ENCODE data around the gene NRDC.
"Not testable (repeated sequence)": the region's sequence is repeated elsewhere in the genome, so short reads cannot be mapped to it uniquely, and the experiment has no call there.

NRDC gene

DNA sequence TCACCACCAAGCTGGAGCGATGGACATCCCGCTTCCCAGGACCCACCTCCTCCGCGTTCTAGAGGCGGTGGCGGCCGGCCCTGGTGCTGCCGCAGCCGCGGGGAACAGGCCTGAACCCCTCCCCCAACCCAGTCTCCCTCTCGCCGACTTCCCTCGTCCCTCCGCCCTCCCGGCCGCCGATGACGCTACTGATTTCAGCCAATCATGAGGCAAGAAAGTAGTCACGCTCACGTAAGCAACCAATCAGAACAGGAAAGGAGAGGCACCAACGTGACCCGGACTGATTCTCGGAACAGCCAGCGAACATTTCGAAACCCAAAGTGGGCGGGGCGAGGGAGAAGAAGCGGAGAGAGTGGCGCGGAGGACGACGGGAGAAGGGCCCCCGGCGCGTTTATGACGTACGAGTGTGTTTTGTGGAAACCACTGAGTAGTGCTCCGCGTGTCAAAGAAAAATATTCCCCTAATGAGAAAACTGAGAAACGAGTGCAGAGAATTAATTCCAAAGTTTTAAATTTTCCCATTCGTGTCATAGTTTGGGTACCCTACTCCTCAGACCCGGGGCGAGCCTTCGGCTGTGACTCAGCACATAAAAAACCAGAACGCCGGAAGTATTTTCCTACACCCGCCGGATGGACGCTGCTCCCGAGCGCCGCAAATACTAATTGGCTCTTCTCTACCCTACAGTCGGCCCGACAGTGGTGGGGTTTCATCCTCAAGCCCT lies at the start of gene NRDC:
NRDC (minus strand) TSS at position 112 of the 721 bp plus-strand sequence. CDS start 112 bp downstream, outside the sequence.
- peak; percentile 99 for DNase-seq (ENCODE audit: low read depth in 2 of 2, low spot score in 1 of 2)

- no peak for DNase-seq (ENCODE audit: low read depth in 2 of 2, low spot score in 1 of 2)
Observed at GRCh38 chr1:51927029-51927428, 48.5 kb upstream of the NRDC start.

- no peak for DNase-seq (ENCODE audit: low read depth in 2 of 2, low spot score in 1 of 2)
Observed at GRCh38 chr1:51926171-51926812, 47.8 kb upstream of the NRDC start.

DNA sequence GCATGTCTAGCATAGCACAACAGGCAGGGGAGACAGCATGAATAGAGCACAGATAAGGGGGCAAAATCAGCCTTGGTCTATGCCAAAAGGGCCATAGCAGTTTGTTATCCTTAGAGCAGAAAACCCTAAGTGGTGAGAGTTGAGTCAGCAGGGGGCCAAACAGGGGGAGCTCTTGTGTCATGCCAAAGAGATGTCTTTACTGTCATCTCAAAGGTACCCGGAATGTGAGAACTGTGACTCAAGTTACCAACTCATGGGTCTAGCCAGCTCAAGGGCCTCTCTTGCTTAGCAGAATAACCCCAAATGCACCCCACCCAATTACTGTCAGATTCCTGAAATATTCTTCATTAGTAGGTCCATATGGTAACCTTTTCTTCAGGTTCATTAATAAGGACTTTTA lies 45.9 kb upstream of the NRDC start:
- DNase-seq (ENCODE audit: low read depth in 2 of 2, low spot score in 1 of 2), result no peak

DNA sequence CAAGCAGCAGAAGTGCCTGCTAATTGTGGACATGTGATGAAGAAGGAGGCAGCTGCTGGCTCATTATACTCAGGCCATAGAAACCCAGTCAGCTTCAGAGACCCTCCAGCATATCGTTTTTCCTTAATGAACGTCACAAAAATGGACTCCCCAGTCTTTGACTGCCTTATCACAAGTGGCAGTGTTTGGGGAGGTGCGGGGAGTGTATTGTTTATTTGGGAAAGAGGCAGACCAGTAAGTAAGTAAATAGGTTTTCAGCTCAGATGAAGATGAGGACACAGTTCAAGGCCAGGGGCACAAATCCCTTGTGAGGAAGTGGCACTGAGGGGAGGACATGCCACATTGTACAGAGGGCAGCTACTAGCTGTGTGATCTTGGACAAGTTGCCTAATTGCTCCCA lies 43.5 kb upstream of the NRDC start:
- no peak for DNase-seq (ENCODE audit: low read depth in 2 of 2, low spot score in 1 of 2)

DNA sequence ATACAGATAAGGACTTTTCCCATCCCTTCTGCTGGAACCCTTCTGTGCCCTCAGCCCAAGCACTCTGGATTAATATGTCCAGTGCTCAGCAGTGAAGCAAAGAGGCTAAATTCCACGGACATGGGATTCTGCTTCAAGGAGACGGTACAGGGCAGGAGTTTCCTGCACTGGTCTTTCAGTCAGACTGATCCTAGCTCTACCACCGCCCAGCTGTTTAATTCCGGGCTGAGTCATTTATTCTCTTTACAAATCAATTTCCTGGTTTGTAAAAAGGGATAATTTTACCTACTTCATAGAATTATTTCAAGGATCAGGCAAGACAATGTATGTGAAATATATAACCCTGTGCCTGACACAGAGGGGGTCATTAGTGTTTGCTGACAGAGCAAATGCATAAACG lies 41.6 kb upstream of the NRDC start:
- no peak for DNase-seq (ENCODE audit: low read depth in 2 of 2, low spot score in 1 of 2)

- no peak for DNase-seq (ENCODE audit: low read depth in 2 of 2, low spot score in 1 of 2)
Observed at GRCh38 chr1:51919684-51920083, 41.2 kb upstream of the NRDC start.

DNA sequence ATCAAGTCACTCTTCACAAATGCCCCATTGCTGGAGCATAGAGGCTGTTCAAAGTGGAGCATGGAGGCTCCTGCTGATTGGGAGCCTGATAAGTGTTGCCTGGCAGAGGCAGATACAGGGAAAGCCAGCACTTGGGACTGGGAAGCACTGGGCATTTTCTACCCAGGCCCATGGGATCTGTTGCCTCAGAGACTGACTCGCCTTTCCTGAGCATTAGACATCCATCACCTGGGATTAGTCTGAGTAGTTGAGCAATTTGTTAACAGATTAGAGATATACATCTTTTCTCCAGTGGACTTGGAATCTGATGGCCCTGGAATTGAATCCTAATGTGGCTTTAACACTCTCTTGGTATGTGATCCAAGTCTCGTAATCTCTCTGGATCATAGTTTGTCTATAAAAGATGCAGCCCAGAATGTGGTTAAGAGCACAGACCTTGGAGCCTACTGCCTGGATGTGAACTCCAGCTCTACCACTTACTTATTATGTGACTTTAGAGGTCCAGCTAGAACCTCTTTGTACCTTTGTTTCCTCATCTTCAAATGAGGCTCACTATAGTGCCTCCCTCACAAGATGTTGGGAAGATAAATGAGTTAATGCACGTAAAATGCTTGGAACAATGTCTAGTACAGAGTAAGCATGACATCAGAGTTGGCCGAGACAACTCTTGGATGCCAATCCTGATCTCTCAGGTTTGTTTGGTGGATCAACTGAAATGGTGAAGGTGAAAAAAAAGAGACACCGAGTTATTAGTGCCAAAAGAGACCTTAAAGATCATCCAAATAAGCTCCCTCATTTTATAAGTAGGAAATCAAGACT lies 38.3 kb upstream of the NRDC start:
- no peak for DNase-seq (ENCODE audit: low read depth in 2 of 2, low spot score in 1 of 2)

DNA sequence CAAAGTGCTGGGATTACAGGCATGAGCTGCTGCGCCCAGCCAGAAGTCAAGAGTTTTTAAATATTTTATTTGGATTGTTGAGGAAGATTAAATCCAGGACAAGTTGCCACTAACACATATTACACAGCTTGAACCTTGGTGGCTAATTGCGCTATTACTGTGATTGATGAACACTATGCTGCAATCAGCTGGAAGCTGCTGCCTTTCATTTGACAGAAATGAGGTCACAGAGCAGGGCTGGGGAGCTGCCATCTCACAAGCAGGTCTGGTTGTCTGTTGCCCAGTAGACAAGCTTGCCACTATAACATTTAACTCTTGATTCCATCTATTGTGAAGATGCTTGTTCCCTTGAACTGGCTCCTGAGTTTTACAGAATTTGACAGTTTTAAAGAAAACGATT lies 37.4 kb upstream of the NRDC start:
- DNase-seq (ENCODE audit: low read depth in 2 of 2, low spot score in 1 of 2), result no peak

DNA sequence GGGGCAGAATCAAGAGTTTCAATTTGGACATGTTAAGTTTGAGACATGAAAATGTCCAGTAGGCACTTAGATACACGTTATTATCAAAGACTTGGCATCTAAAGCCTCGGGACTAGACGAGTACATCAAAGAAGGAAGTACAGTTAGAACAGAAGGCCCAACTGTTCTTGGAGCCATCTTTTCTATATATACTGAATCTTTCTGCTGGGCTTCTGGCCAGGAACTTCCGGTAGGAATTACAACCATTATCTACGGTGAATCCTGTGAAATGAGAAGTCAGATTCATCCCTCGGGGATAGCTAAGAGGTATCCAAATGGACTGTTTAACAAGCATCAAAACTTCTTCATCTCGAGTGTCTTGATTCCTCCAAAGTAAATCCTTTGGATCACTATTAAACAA lies 34.4 kb upstream of the NRDC start:
- DNase-seq (ENCODE audit: low read depth in 2 of 2, low spot score in 1 of 2), result no peak

DNA sequence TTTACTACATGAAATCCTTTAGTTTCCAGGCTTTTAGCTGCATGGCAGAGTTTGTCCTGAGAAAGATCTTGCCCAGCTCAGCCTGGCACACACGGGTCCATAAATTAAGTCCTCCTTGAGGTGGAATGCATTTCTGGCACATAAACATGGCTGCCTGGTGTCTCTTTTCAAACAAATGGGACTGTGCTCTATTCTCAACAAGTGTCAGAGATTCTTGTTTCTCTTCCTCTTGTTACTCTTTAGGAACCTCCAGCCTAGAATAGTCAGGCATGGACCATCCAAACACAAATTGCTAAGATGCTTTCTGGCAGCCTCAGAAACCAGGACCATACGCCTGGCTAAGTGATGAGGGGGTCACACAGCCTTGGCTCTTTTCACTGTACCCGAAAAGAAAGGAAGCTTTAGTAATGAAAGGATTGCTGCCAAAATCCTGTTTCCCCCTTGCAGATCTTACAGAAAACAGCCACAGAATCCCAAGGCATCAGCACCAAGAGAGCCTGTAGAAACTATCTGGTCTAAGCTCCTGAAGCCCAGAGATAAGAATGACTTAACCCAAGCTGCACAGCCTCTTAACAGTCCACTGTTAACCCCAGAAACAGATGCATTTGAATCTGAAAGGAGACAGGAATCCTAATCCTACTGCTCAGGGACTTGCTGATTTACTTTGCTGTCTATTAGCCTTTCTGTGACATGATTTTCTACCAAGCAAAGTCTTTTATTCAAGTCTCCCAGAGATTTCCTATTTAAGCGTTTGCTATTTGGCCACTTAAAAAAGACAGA lies 31.9 kb upstream of the NRDC start:
- no peak for DNase-seq (ENCODE audit: low read depth in 2 of 2, low spot score in 1 of 2)

GRCh38 chr1:51908499-51908898 lies 30.0 kb upstream of the NRDC start:
- DNase-seq (ENCODE audit: low read depth in 2 of 2, low spot score in 1 of 2), result no peak

GRCh38 chr1:51907079-51907702 lies 28.7 kb upstream of the NRDC start:
- no peak for DNase-seq (ENCODE audit: low read depth in 2 of 2, low spot score in 1 of 2)

- no peak for DNase-seq (ENCODE audit: low read depth in 2 of 2, low spot score in 1 of 2)
Observed at GRCh38 chr1:51906306-51907078, 28.0 kb upstream of the NRDC start.

DNA sequence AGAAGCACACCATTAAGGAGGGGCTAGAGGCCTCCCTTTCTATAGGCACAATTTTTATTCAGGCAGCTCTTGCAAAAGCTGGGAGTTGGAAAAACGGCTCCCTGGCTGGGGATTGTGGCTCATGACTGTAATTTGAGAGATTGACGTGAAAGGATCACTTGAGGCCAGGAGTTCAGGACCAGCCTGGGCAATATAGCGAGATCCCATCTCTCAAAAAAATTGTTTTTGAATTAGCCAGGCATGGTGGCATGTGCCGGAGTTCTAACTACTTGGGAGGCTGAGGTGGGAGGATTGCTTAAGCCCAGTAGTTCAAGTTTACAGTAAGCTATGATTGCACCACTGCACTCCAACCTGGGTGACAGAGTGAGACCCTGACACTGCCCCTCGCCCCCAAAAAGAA lies 23.9 kb upstream of the NRDC start:
- DNase-seq (ENCODE audit: low read depth in 2 of 2, low spot score in 1 of 2), result no peak

DNA sequence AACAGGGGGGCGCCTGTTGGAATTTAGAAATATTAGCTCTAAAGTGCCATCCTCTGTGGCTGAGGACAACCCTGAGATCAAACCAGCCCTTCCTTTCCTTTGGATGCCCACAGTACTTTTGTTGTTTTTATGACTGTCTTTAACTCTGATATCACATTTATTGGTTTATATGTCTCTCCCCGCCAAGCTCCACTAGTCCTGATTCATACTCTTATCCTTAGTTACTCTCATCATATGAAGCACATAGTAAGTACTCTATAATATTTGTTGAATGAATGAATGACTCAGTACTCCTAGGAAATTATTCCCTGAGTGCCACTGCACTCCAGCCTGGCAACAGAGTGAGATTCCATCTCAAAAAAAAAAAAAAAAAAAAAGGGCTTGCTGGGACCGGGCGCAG lies 22.6 kb upstream of the NRDC start:
- no peak for DNase-seq (ENCODE audit: low read depth in 2 of 2, low spot score in 1 of 2)

GRCh38 chr1:51899022-51899421 lies 20.5 kb upstream of the NRDC start:
- DNase-seq (ENCODE audit: low read depth in 2 of 2, low spot score in 1 of 2), result no peak

DNA sequence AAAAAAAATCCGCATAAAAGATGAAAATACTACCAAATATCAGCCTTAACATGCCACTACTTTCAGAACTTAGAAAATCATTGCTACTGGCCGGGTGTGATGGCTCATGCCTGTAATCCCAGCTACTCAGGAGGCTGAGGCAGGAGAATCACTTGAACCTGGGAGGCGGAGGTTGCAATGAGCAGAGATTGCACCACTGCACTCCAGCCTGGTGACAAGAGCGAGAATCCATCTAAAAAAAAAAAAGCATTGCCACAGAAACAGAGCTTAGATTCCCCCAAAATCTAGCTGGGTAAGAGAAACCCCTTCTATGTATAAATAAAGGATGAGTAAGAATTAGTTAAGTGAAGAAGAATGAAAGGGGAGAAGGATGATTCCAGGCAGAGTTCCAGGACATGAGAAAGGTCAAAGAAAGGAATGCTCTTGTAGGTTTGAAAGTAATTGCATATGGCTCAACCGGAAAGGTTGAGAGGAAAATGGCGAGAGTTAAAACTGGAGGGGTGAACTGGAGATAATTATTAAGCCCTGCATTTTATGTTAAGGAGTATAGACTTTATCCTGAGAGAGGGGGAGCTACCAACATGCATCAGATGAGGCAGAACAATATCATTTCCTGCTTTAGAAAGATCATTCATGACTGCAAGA lies 19.7 kb upstream of the NRDC start:
- DNase-seq (ENCODE audit: low read depth in 2 of 2, low spot score in 1 of 2), result no peak

- no peak for DNase-seq (ENCODE audit: low read depth in 2 of 2, low spot score in 1 of 2)
Observed at GRCh38 chr1:51897699-51898031, 19.1 kb upstream of the NRDC start.

DNA sequence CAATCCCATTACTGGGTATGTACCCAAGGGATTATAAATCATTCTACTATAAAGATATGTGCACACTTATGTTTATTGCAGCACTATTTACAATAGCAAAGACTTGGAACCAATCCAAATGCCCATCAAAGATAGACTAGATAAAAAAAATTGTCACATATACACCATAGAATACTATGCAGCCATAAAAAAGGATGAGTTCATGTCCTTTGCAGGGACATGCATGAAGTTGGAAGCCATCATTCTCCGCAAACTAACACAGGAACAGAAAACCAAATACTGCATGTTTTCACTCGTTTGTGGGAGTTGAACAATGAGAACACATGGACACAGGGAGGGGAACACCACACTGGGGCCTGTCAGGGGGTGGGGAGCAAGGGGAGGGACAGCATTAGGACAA lies 16.2 kb upstream of the NRDC start:
- not testable (repeated sequence) for DNase-seq (ENCODE audit: low read depth in 2 of 2, low spot score in 1 of 2)

Data from stimulated activated CD8-positive, alpha-beta memory T cell treated with anti-CD3 and anti-CD28 coated beads, Interleukin-4, amount 100 ng/mL, for 4 hours (primary cell).